GM23338 (cell line): ENCODE measurements around the gene SFRP5. TPM values are rescaled to one million over a fixed set of nuclear protein-coding genes. Genes with fewer than 3 reads are reported as not detected.

Experiments
- ATAC-seq: fragments of 200-7000 bp; cut with Tn5 transposase; 3 replicates; pipeline ENCODE4 v1.9.1; 2020
- DNase-seq: peaks from one replicate; pipeline ENCODE4 v3.0.0-alpha.2; 2015; ENCODE audit warnings: low spot score
- H2AFZ ChIP-seq: fragments of 200-600 bp; sonication (generic); 2 replicates; pipeline ENCODE4 v1.8.0; 2016; ENCODE audit warnings: antibody characterized with exemption, mild to moderate bottlenecking, moderate library complexity
- H3F3A ChIP-seq: fragments of 200-600 bp; sonication (generic); replicated peaks from 2 replicates; pipeline ENCODE4 v1.8.0; 2017; ENCODE audit warnings: antibody characterized with exemption, mixed run types, low read depth
- H3K27ac ChIP-seq: fragments of 200-600 bp; sonication (generic); 2 replicates; pipeline ENCODE4 v1.6.1; 2016; ENCODE audit warnings: low read depth
- H3K27me3 ChIP-seq: fragments of 200-600 bp; sonication (generic); 2 replicates; pipeline ENCODE4 v1.8.0; 2016; ENCODE audit warnings: mild to moderate bottlenecking, mixed run types, moderate library complexity; ENCODE audit not compliant: insufficient read depth
- H3K36me3 ChIP-seq: fragments of 200-600 bp; sonication (generic); 2 replicates; pipeline ENCODE4 v1.8.0; 2016; ENCODE audit warnings: mild to moderate bottlenecking; ENCODE audit not compliant: insufficient read depth
- H3K4me1 ChIP-seq: fragments of 200-600 bp; sonication (generic); 2 replicates; pipeline ENCODE4 v1.8.0; 2016; ENCODE audit warnings: mild to moderate bottlenecking, moderate library complexity; ENCODE audit not compliant: insufficient read depth
- H3K4me2 ChIP-seq: fragments of 200-600 bp; sonication (generic); 2 replicates; pipeline ENCODE4 v1.7.1; 2017; ENCODE audit warnings: mixed run types
- H3K4me3 ChIP-seq: fragments of 200-600 bp; sonication (generic); 2 replicates; pipeline ENCODE4 v1.6.1; 2016; ENCODE audit warnings: mixed run types
- H3K79me2 ChIP-seq: fragments of 200-600 bp; sonication (generic); replicated peaks from 2 replicates; pipeline ENCODE4 v1.8.0; 2017; ENCODE audit warnings: mild to moderate bottlenecking; ENCODE audit not compliant: insufficient read depth
- H3K9me2 ChIP-seq: fragments of 200-600 bp; sonication (generic); 2 replicates; pipeline ENCODE4 v1.8.0; 2017; ENCODE audit not compliant: insufficient read depth
- H4K20me1 ChIP-seq: fragments of 200-600 bp; sonication (generic); replicated peaks from 2 replicates; pipeline ENCODE4 v1.8.0; 2017; ENCODE audit warnings: mild to moderate bottlenecking; ENCODE audit not compliant: insufficient read depth
- H3K27ac Mint-ChIP-seq: 2 replicates; pipeline ENCODE4 v1.8.0; 2020; ENCODE audit warnings: inconsistent platforms, mild to moderate bottlenecking, moderate library complexity, mixed read lengths
- H3K27me3 Mint-ChIP-seq: 3 replicates; pipeline ENCODE4 v1.8.0; 2022; ENCODE audit warnings: low read depth, mild to moderate bottlenecking, moderate library complexity, mixed read lengths, inconsistent platforms; ENCODE audit not compliant: insufficient read depth, poor library complexity
- H3K36me3 Mint-ChIP-seq: 3 replicates; pipeline ENCODE4 v1.8.0; 2021; ENCODE audit warnings: low read depth, mild to moderate bottlenecking, inconsistent platforms, moderate library complexity, mixed read lengths
- H3K4me1 Mint-ChIP-seq: 3 replicates; pipeline ENCODE4 v1.8.0; 2020; ENCODE audit warnings: mild to moderate bottlenecking, inconsistent platforms, mixed read lengths
- H3K4me3 Mint-ChIP-seq: 3 replicates; pipeline ENCODE4 v1.8.0; 2021; ENCODE audit warnings: moderate library complexity, mild to moderate bottlenecking, inconsistent platforms, mixed read lengths
- H3K9me3 Mint-ChIP-seq: 3 replicates; pipeline ENCODE4 v1.8.0; 2020; ENCODE audit warnings: moderate library complexity, mild to moderate bottlenecking, inconsistent platforms, mixed read lengths
- CREB1 ChIP-seq: fragments of 250-450 bp; sonication (Bioruptor Pico); IDR thresholded peaks from 2 replicates; pipeline ENCODE4 v1.5.0; 2020; ENCODE audit warnings: low read depth, mild to moderate bottlenecking, moderate library complexity
- EZH2 ChIP-seq: fragments of 200-600 bp; sonication (generic); IDR thresholded peaks from one replicate; pipeline ENCODE4 v1.8.0; 2017; ENCODE audit warnings: antibody characterized with exemption, mild to moderate bottlenecking, low read depth; ENCODE audit not compliant: unreplicated experiment
- EZH2phosphoT487 ChIP-seq: fragments of 200-600 bp; sonication (generic); IDR thresholded peaks from one replicate; pipeline ENCODE4 v1.8.1; 2018; ENCODE audit warnings: antibody characterized with exemption; ENCODE audit not compliant: unreplicated experiment
- JUNB ChIP-seq: IDR thresholded peaks from one replicate; pipeline ENCODE4 v1.6.1; 2016; ENCODE audit warnings: antibody characterized with exemption; ENCODE audit not compliant: unreplicated experiment
- NANOG ChIP-seq: IDR thresholded peaks from 2 replicates; pipeline ENCODE4 v1.6.1; 2016; ENCODE audit warnings: antibody characterized with exemption, borderline replicate concordance
- POLR2AphosphoS5 ChIP-seq: IDR thresholded peaks from 2 replicates; pipeline ENCODE4 v1.6.1; 2016; ENCODE audit warnings: antibody characterized with exemption, low read depth
- STAT1 ChIP-seq: IDR thresholded peaks from one replicate; pipeline ENCODE4 v1.6.1; 2016; ENCODE audit warnings: antibody characterized with exemption; ENCODE audit not compliant: unreplicated experiment
- ZNF114 ChIP-seq: fragments of 250-450 bp; sonication (Bioruptor Pico); IDR thresholded peaks from 2 replicates; pipeline ENCODE4 v1.5.0; 2020; ENCODE audit warnings: mild to moderate bottlenecking, moderate library complexity
- ZNF331 ChIP-seq: fragments of 250-450 bp; sonication (Bioruptor Pico); IDR thresholded peaks from 2 replicates; pipeline ENCODE4 v1.5.0; 2020; ENCODE audit warnings: low read depth, mild to moderate bottlenecking, moderate library complexity
- polyA plus RNA-seq: library from polyadenylated mRNA; unstranded; fragments of >200 nt; fragmentation: Nextera tagmentation; extraction: Ambion mirVana; gene quantifications from 2 replicates; pipeline ENCODE4 v1.2.1, GENCODE V29; 2016
- total RNA-seq: library from RNA; depleted of rRNA; stranded (reverse); fragments of >200 nt; shearing (Covaris generic); gene quantifications from 2 replicates; pipeline ENCODE4 v1.2.3, GENCODE V29; 2014
- TF ChIP-seq, protein P1 (sequence below), 2 experiments: fragments of 200-600 bp in 1 of 2; sonication (generic) in 1 of 2; conservative IDR thresholded peaks; 2 replicates each; pipeline versions ENCODE4 v1.5.1 to v1.6.1; 2016 to 2017; ENCODE audit warnings: antibody characterized with exemption in 2 of 2, low read depth in 2 of 2, mild to moderate bottlenecking in 2 of 2, moderate library complexity in 1 of 2
- TF ChIP-seq, protein P2 (sequence below): IDR thresholded peaks from one replicate; pipeline ENCODE4 v1.6.1; 2018; ENCODE audit warnings: antibody characterized with exemption; ENCODE audit not compliant: unreplicated experiment
- TF ChIP-seq, protein P3 (sequence below): IDR thresholded peaks from 2 replicates; pipeline ENCODE4 v1.6.1; 2016; ENCODE audit warnings: antibody characterized with exemption
- TF ChIP-seq, protein P4 (sequence below): fragments of 250-450 bp; sonication (Bioruptor Pico); IDR thresholded peaks from 2 replicates; pipeline ENCODE4 v1.5.0; 2020; ENCODE audit warnings: mild to moderate bottlenecking, moderate library complexity

The SFRP5 gene
- total and polyA plus RNA-seq, 2 experiments from 2014 or later, result 2.4 to 3.5 TPM

DNA sequence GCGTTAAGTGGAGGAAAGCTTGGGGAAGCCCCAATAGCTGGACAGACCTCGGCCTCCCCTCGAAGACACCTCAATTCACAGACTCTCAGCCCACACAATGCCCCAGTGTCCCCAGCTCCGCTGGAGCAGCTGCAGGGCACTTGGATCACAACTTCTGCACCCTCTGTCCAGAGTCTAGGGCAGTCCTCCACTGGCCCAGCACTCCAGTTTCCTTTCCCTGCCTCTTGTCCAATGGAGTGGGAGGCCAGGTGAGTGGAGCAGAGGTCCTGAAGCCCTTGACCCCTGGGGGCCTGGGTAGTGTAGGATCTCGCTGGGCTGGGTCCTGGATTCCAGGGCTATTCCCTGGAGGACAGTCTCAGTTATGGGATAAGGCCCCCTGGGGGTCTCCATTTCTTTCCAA, 11.9 kb downstream of the SFRP5 start:
- Histone ChIP-seq H3K4me2 (no peak overlapping the region), H4K20me1 (no peaks in the 10 kb centered on the region; the same call in 1 of the 2 replicates), H3K4me1 (peaks cover 7% of the 10 kb centered on the region; the same call in 1 of the 2 replicates), H3K4me3 (no peak overlapping the region), H2AFZ (no peak overlapping the region), H3K9me2 (no peaks in the 10 kb centered on the region), H3K79me2 (no peaks in the 10 kb centered on the region), H3F3A (no peaks in the 10 kb centered on the region), H3K27ac (no peak overlapping the region), H3K36me3 (peaks cover 10% of the 10 kb centered on the region; the same call in 1 of the 2 replicates), H3K27me3 (no peaks in the 10 kb centered on the region)
- peaks cover 47% of the 10 kb centered on the region for H3K36me3 Mint-ChIP-seq
- DNase-seq (no peak), ATAC-seq (no peak)
- H3K27me3 Mint-ChIP-seq, result peaks cover 22% of the 10 kb centered on the region
- no peak overlapping the region for H3K27ac Mint-ChIP-seq
- peaks cover 29% of the 10 kb centered on the region for H3K4me1 Mint-ChIP-seq
- no peaks in the 10 kb centered on the region for H3K9me3 Mint-ChIP-seq
- H3K4me3 Mint-ChIP-seq, result no peak overlapping the region
- TF ChIP-seq POLR2AphosphoS5 (no peak), EZH2phosphoT487 (no peak), STAT1 (no peak), ZNF331 (CRISPR knock-in tag) (no peak), ZNF114 (no peak), NANOG (no peak), CREB1 (CRISPR knock-in tag) (no peak), JUNB (no peak), EZH2 (no peak)
- TF ChIP-seq, protein P1, sequence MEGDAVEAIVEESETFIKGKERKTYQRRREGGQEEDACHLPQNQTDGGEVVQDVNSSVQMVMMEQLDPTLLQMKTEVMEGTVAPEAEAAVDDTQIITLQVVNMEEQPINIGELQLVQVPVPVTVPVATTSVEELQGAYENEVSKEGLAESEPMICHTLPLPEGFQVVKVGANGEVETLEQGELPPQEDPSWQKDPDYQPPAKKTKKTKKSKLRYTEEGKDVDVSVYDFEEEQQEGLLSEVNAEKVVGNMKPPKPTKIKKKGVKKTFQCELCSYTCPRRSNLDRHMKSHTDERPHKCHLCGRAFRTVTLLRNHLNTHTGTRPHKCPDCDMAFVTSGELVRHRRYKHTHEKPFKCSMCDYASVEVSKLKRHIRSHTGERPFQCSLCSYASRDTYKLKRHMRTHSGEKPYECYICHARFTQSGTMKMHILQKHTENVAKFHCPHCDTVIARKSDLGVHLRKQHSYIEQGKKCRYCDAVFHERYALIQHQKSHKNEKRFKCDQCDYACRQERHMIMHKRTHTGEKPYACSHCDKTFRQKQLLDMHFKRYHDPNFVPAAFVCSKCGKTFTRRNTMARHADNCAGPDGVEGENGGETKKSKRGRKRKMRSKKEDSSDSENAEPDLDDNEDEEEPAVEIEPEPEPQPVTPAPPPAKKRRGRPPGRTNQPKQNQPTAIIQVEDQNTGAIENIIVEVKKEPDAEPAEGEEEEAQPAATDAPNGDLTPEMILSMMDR (conservative IDR thresholded peaks at IDR 0.05; ENCODE audit: low read depth in 2 of 2), result no peak
- TF ChIP-seq, protein P2, sequence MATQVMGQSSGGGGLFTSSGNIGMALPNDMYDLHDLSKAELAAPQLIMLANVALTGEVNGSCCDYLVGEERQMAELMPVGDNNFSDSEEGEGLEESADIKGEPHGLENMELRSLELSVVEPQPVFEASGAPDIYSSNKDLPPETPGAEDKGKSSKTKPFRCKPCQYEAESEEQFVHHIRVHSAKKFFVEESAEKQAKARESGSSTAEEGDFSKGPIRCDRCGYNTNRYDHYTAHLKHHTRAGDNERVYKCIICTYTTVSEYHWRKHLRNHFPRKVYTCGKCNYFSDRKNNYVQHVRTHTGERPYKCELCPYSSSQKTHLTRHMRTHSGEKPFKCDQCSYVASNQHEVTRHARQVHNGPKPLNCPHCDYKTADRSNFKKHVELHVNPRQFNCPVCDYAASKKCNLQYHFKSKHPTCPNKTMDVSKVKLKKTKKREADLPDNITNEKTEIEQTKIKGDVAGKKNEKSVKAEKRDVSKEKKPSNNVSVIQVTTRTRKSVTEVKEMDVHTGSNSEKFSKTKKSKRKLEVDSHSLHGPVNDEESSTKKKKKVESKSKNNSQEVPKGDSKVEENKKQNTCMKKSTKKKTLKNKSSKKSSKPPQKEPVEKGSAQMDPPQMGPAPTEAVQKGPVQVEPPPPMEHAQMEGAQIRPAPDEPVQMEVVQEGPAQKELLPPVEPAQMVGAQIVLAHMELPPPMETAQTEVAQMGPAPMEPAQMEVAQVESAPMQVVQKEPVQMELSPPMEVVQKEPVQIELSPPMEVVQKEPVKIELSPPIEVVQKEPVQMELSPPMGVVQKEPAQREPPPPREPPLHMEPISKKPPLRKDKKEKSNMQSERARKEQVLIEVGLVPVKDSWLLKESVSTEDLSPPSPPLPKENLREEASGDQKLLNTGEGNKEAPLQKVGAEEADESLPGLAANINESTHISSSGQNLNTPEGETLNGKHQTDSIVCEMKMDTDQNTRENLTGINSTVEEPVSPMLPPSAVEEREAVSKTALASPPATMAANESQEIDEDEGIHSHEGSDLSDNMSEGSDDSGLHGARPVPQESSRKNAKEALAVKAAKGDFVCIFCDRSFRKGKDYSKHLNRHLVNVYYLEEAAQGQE, result no peak
- TF ChIP-seq, protein P3, sequence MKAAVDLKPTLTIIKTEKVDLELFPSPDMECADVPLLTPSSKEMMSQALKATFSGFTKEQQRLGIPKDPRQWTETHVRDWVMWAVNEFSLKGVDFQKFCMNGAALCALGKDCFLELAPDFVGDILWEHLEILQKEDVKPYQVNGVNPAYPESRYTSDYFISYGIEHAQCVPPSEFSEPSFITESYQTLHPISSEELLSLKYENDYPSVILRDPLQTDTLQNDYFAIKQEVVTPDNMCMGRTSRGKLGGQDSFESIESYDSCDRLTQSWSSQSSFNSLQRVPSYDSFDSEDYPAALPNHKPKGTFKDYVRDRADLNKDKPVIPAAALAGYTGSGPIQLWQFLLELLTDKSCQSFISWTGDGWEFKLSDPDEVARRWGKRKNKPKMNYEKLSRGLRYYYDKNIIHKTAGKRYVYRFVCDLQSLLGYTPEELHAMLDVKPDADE, result no peak
- TF ChIP-seq, protein P4, sequence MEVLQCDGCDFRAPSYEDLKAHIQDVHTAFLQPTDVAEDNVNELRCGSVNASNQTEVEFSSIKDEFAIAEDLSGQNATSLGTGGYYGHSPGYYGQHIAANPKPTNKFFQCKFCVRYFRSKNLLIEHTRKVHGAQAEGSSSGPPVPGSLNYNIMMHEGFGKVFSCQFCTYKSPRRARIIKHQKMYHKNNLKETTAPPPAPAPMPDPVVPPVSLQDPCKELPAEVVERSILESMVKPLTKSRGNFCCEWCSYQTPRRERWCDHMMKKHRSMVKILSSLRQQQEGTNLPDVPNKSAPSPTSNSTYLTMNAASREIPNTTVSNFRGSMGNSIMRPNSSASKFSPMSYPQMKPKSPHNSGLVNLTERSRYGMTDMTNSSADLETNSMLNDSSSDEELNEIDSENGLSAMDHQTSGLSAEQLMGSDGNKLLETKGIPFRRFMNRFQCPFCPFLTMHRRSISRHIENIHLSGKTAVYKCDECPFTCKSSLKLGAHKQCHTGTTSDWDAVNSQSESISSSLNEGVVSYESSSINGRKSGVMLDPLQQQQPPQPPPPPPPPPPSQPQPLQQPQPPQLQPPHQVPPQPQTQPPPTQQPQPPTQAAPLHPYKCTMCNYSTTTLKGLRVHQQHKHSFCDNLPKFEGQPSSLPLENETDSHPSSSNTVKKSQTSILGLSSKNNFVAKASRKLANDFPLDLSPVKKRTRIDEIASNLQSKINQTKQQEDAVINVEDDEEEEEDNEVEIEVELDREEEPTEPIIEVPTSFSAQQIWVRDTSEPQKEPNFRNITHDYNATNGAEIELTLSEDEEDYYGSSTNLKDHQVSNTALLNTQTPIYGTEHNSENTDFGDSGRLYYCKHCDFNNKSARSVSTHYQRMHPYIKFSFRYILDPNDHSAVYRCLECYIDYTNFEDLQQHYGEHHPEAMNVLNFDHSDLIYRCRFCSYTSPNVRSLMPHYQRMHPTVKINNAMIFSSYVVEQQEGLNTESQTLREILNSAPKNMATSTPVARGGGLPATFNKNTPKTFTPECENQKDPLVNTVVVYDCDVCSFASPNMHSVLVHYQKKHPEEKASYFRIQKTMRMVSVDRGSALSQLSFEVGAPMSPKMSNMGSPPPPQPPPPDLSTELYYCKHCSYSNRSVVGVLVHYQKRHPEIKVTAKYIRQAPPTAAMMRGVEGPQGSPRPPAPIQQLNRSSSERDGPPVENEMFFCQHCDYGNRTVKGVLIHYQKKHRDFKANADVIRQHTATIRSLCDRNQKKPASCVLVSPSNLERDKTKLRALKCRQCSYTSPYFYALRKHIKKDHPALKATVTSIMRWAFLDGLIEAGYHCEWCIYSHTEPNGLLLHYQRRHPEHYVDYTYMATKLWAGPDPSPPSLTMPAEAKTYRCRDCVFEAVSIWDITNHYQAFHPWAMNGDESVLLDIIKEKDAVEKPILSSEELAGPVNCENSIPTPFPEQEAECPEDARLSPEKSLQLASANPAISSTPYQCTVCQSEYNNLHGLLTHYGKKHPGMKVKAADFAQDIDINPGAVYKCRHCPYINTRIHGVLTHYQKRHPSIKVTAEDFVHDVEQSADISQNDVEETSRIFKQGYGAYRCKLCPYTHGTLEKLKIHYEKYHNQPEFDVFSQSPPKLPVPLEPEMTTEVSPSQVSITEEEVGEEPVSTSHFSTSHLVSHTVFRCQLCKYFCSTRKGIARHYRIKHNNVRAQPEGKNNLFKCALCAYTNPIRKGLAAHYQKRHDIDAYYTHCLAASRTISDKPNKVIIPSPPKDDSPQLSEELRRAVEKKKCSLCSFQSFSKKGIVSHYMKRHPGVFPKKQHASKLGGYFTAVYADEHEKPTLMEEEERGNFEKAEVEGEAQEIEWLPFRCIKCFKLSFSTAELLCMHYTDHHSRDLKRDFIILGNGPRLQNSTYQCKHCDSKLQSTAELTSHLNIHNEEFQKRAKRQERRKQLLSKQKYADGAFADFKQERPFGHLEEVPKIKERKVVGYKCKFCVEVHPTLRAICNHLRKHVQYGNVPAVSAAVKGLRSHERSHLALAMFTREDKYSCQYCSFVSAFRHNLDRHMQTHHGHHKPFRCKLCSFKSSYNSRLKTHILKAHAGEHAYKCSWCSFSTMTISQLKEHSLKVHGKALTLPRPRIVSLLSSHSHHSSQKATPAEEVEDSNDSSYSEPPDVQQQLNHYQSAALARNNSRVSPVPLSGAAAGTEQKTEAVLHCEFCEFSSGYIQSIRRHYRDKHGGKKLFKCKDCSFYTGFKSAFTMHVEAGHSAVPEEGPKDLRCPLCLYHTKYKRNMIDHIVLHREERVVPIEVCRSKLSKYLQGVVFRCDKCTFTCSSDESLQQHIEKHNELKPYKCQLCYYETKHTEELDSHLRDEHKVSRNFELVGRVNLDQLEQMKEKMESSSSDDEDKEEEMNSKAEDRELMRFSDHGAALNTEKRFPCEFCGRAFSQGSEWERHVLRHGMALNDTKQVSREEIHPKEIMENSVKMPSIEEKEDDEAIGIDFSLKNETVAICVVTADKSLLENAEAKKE (CRISPR knock-in tag), result no peak
